CD4-positive, alpha-beta T cell (primary cell): ENCODE measurements around the gene TMEM131L. TPM values are rescaled to one million over a fixed set of nuclear protein-coding genes. Genes with fewer than 3 reads are reported as not detected.
"Not testable (repeated sequence)": the region's sequence is repeated elsewhere in the genome, so short reads cannot be mapped to it uniquely, and the experiment has no call there.

ENCODE experiments used
- ATAC-seq: fragments of 200-7000 bp; cut with Tn5 transposase; one replicate; pipeline ENCODE4 v1.10.0; 2022; ENCODE audit warnings: mild to moderate bottlenecking; ENCODE audit not compliant: poor library complexity
- CTCF ChIA-PET: fragments of 350-600 bp; sonication (Branson Sonifier 250); formaldehyde crosslinking; loops from one replicate; lab custom pipeline; 2021; ENCODE audit warnings: antibody characterized with exemption, inconsistent platforms; lab: Charles Lee
- POLR2A ChIA-PET: fragments of 350-600 bp; sonication (Branson Sonifier 250); formaldehyde crosslinking; loops from one replicate; lab custom pipeline; 2021; ENCODE audit warnings: antibody characterized with exemption, inconsistent platforms; lab: Charles Lee
- DNase-seq, 14 experiments: peaks; one replicate each; pipeline ENCODE4 v3.0.0-alpha.2; 2013 to 2020; ENCODE audit warnings: mixed read lengths in 2 of 14
- H3K27ac ChIP-seq, 2 donors: one replicate each; pipeline versions ENCODE4 v1.5.1 to v1.7.0; 2013; ENCODE audit warnings: low read length in 2 of 2, low read depth in 1 of 2, mild to moderate bottlenecking in 1 of 2
- H3K27me3 ChIP-seq, 2 experiments: 1 replicate in 1 of 2; 2 replicates in 1 of 2; pipeline versions ENCODE4 v1.6.1 to v1.7.0; 2013; ENCODE audit warnings: low read length in 2 of 2, control low read depth in 1 of 2, mild to moderate bottlenecking in 1 of 2, moderate library complexity in 1 of 2; ENCODE audit not compliant: insufficient read depth in 2 of 2, control insufficient read depth in 1 of 2
- H3K36me3 ChIP-seq: one replicate; pipeline ENCODE4 v1.6.1; 2013; ENCODE audit warnings: low read length, control low read depth; ENCODE audit not compliant: insufficient read depth
- H3K4me1 ChIP-seq: one replicate; pipeline ENCODE4 v1.6.1; 2013; ENCODE audit warnings: low read length, control low read depth; ENCODE audit not compliant: insufficient read depth
- H3K4me3 ChIP-seq: one replicate; pipeline ENCODE4 v1.5.1; 2013; ENCODE audit warnings: mild to moderate bottlenecking, low read length, moderate library complexity
- H3K9me3 ChIP-seq, 2 experiments: 1 replicate in 1 of 2; 2 replicates in 1 of 2; pipeline versions ENCODE4 v1.6.1 to v1.7.0; 2013; ENCODE audit warnings: low read length in 2 of 2, mild to moderate bottlenecking in 2 of 2, control low read depth in 1 of 2, moderate library complexity in 1 of 2; ENCODE audit not compliant: control insufficient read depth in 1 of 2, insufficient read depth in 1 of 2
- H3K27ac Mint-ChIP-seq: one replicate; pipeline ENCODE4 v1.8.0; 2020; ENCODE audit warnings: mixed read lengths
- H3K27me3 Mint-ChIP-seq: one replicate; pipeline ENCODE4 v1.8.0; 2021; ENCODE audit warnings: mixed read lengths
- H3K36me3 Mint-ChIP-seq: one replicate; pipeline ENCODE4 v1.8.0; 2021; ENCODE audit warnings: low read depth, mixed read lengths
- H3K4me1 Mint-ChIP-seq: one replicate; pipeline ENCODE4 v1.8.0; 2021; ENCODE audit warnings: low read depth, mixed read lengths
- H3K4me3 Mint-ChIP-seq: one replicate; pipeline ENCODE4 v1.8.0; 2020; ENCODE audit warnings: mild to moderate bottlenecking, mixed read lengths
- H3K9me3 Mint-ChIP-seq: one replicate; pipeline ENCODE4 v1.8.0; 2020; ENCODE audit warnings: mixed read lengths
- CTCF ChIP-seq: fragments of 200-600 bp; IDR thresholded peaks from one replicate; pipeline ENCODE4 v1.8.0; 2022; ENCODE audit warnings: antibody characterized with exemption, mild to moderate bottlenecking
- intact Hi-C, 2 experiments: fragments of 100-400 bp; cut with DNase I in 1 of 2; cut with micrococcal nuclease in 1 of 2; formaldehyde crosslinking; loops; one replicate each; pipeline versions ENCODE4 v1.15.1 to v1.9.0; 2023 to 2025; cut with DNase I, micrococcal nuclease
- total RNA-seq, 174 experiments: library from RNA in 2 of 174; stranded (reverse) in 2 of 174; gene quantifications; one replicate each; pipeline ENCODE4 v1.2.3 and lab custom pipeline; 2021 to 2026

TMEM131L gene
- total RNA-seq, 2 experiments from 2014 or later = 101 to 106 TPM

- H3K27me3 ChIP-seq = no peaks in the 10 kb centered on the region
- H3K36me3 ChIP-seq = peaks cover 7% of the 10 kb centered on the region
- Mint-ChIP-seq H3K4me1 (peaks cover 68% of the 10 kb centered on the region), H3K36me3 (peaks cover 66% of the 10 kb centered on the region), H3K9me3 (no peaks in the 10 kb centered on the region), H3K27me3 (no peaks in the 10 kb centered on the region), H3K4me3 (peak overlapping the region; percentile 98), H3K27ac (peak overlapping the region; percentile 95)
- ChIA-PET CTCF (interaction anchor here (0.5 to 6.4 kb wide), 11 partner anchors 16 to 126 kb away, joined by 3 to 33 read pairs (median 5); partner anchors contain the start of gene MND1), POLR2A (interaction anchor here (0.6 to 21.1 kb wide), 26 partner anchors 10 to 217 kb away, joined by 3 to 434 read pairs (median 9); no protein-coding TSS in a partner anchor)
- peaks cover 40% of the 10 kb centered on the region for H3K4me1 ChIP-seq
- H3K4me3 ChIP-seq = peak overlapping the region; percentile 98
- intact Hi-C loops = loop anchor here (2.0 to 10.0 kb wide), 5 partner anchors 29 to 107 kb away; no protein-coding TSS in a partner anchor
- H3K27ac ChIP-seq = peak overlapping the region; percentile 87 to 89
- ATAC-seq = no peak
- no peaks in the 10 kb centered on the region for H3K9me3 ChIP-seq
- peak in 5 of 14 experiments; percentile 25 to 77 (median 69) for DNase-seq
- no peak for TF ChIP-seq CTCF
Observed at GRCh38 chr4:153467897-153468262, 1.7 kb downstream of the TMEM131L start.

- Mint-ChIP-seq H3K27ac (peak overlapping the region; percentile 95), H3K4me3 (peak overlapping the region; percentile 98), H3K27me3 (no peaks in the 10 kb centered on the region), H3K9me3 (no peaks in the 10 kb centered on the region), H3K4me1 (peaks cover 75% of the 10 kb centered on the region), H3K36me3 (peaks cover 73% of the 10 kb centered on the region)
- intact Hi-C loops = loop anchor here (2.0 to 10.0 kb wide), 4 partner anchors 28 to 106 kb away; no protein-coding TSS in a partner anchor
- H3K36me3 ChIP-seq = peaks cover 8% of the 10 kb centered on the region
- peak in 4 of 14 experiments; percentile 17 to 63 (median 50) for DNase-seq
- H3K9me3 ChIP-seq = no peaks in the 10 kb centered on the region
- peaks cover 46% of the 10 kb centered on the region for H3K4me1 ChIP-seq
- TF ChIP-seq CTCF = no peak
- peak; percentile 9 for ATAC-seq
- peak overlapping the region; percentile 87 to 89 for H3K27ac ChIP-seq
- ChIA-PET POLR2A (interaction anchor here (0.6 to 21.1 kb wide), 18 partner anchors 12 to 122 kb away, joined by 3 to 434 read pairs (median 6); no protein-coding TSS in a partner anchor), CTCF (interaction anchor here (1.1 to 6.4 kb wide), 9 partner anchors 15 to 124 kb away, joined by 3 to 33 read pairs (median 6); partner anchors contain the start of gene MND1)
- no peaks in the 10 kb centered on the region for H3K27me3 ChIP-seq
- H3K4me3 ChIP-seq = peak overlapping the region; percentile 98
Observed at GRCh38 chr4:153468587-153468986, 2.4 kb downstream of the TMEM131L start.

DNA sequence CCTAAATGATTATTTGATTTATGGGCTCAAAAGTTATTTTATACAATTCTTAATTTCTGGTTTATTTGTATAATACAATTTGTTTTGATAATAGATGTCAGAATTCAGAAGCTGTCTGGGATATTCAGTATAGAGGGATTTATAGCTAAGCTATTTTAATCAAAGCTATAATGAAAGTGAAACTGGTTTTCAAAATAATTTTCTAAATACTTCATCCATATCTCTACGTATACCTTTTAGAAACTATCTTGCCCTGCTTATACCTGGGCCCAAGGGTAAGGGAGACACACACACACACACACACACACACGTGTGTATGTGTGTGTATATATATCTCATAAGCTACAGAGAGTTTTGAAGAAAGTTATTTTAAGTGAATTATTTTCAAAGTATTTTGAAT, 2.9 kb downstream of the TMEM131L start:
- no peak for TF ChIP-seq CTCF
- CTCF ChIA-PET = interaction anchor here (1.0 to 6.4 kb wide), 5 partner anchors 18 to 105 kb away, joined by 3 to 33 read pairs (median 5); no protein-coding TSS in a partner anchor
- Mint-ChIP-seq H3K36me3 (peaks cover 77% of the 10 kb centered on the region), H3K4me3 (peak overlapping the region; percentile 98), H3K27ac (peak overlapping the region; percentile 95), H3K9me3 (no peaks in the 10 kb centered on the region), H3K27me3 (no peaks in the 10 kb centered on the region), H3K4me1 (peaks cover 80% of the 10 kb centered on the region)
- no peaks in the 10 kb centered on the region for H3K9me3 ChIP-seq
- H3K4me1 ChIP-seq = peaks cover 51% of the 10 kb centered on the region
- DNase-seq (peak in 2 of 14 experiments; percentile 25 to 52), ATAC-seq (no peak)
- H3K27ac ChIP-seq = peak overlapping the region; percentile 87 to 89
- POLR2A ChIA-PET = interaction anchor here (0.6 to 21.1 kb wide), 11 partner anchors 12 to 105 kb away, joined by 3 to 434 read pairs (median 5); no protein-coding TSS in a partner anchor
- H3K4me3 ChIP-seq = peak overlapping the region; percentile 98
- H3K27me3 ChIP-seq = no peaks in the 10 kb centered on the region
- intact Hi-C loops = loop anchor here (2.0 to 10.0 kb wide), 4 partner anchors 28 to 106 kb away; no protein-coding TSS in a partner anchor
- H3K36me3 ChIP-seq = peaks cover 12% of the 10 kb centered on the region

DNA sequence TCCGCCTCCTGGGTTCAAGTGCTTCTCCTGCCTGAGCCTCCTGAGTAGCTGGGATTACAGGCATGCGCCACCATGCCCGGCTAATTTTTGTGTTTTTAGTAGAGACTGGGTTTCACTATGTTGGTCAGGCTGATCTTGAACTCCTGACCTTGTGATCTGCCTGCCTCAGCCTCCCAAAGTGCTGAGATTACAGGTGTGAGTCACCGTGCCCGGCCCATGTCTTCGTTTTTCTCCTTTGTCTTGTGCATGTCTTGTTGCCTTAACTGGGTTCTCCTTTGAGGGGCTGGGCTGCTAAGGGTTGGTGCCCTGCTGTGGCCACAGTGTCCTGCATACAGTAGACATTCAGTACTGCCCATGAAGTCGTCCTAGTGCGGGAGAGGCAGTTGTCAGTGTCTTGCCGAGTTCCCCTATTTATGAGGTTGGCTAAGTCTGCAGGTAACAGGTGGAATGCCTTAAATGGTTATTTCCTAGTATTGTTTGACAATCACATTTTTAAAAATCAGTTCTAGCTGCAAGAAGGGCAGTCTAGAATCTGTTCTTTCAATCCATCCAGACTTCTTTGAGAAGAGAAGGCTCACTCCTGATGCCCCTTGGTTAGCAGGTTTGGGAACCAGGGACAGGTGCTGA, 5.0 kb downstream of the TMEM131L start:
- Histone ChIP-seq H3K36me3 (peaks cover 33% of the 10 kb centered on the region), H3K4me1 (peaks cover 52% of the 10 kb centered on the region), H3K4me3 (peak overlapping the region; percentile 98), H3K27ac (peak overlapping the region; percentile 87 to 89)
- intact Hi-C loops = loop anchor here in 1 of 2 experiments (1.0 kb wide), 1 partner anchor 17 kb away; no protein-coding TSS in a partner anchor
- ChIA-PET POLR2A (interaction anchor here (2.4 to 21.1 kb wide), 2 partner anchors 22 to 103 kb away, joined by 13 to 434 read pairs; no protein-coding TSS in a partner anchor), CTCF (interaction anchor here (1.8 kb wide), 1 partner anchor 65 kb away, joined by 5 read pairs; no protein-coding TSS in a partner anchor)
- peaks cover 83% of the 10 kb centered on the region for H3K4me1 Mint-ChIP-seq
- H3K4me3 Mint-ChIP-seq = peak overlapping the region; percentile 98
- DNase-seq (peak in 5 of 14 experiments; percentile 21 to 48 (median 42)), ATAC-seq (peak; percentile 9)
- H3K27me3 Mint-ChIP-seq, H3K27me3 ChIP-seq, H3K9me3 Mint-ChIP-seq, H3K9me3 ChIP-seq: not testable (repeated sequence)
- peaks cover 90% of the 10 kb centered on the region for H3K36me3 Mint-ChIP-seq
- H3K27ac Mint-ChIP-seq = peak overlapping the region; percentile 95
